HCT116 (cell line): Measurements from ENCODE around the gene KRTAP10-8. TPM values are rescaled to one million over a fixed set of nuclear protein-coding genes. Genes with fewer than 3 reads are reported as not detected.

Experiments
- ATAC-seq: fragments of 200-7000 bp; cut with Tn5 transposase; 2 replicates; pipeline ENCODE4 v1.9.1; 2020; ENCODE audit warnings: mild to moderate bottlenecking, moderate library complexity
- BruUV-seq: library from RNA; stranded (reverse); fragments of 400-500 nt; replicated peaks from 2 replicates; lab custom pipeline; 2021; lab: Mats Ljungman, UMichigan
- CTCF ChIA-PET: fragments of 300-600 bp; sonication (Branson Sonifier 250); formaldehyde crosslinking; loops from one replicate; lab custom pipeline; 2021; ENCODE audit warnings: antibody characterized with exemption; lab: Charles Lee
- POLR2A ChIA-PET: fragments of 300-600, 350-600 bp; sonication (Branson Sonifier 250); formaldehyde crosslinking; loops from one replicate; lab custom pipeline; 2021; ENCODE audit warnings: antibody characterized with exemption; lab: Charles Lee
- RAD21 ChIA-PET, 2 experiments: fragments of 300-600 bp; sonication (Branson Sonifier 250); formaldehyde crosslinking; loops; one replicate each; lab custom pipeline; 2023; ENCODE audit warnings: low total read pairs in 2 of 2; ENCODE audit not compliant: uncharacterized antibody in 2 of 2, unreplicated experiment in 2 of 2, low non-redundant PET in 1 of 2; lab: Charles Lee
- DNase-seq: peaks from one replicate; pipeline ENCODE4 v3.0.0-alpha.2; 2010; ENCODE audit warnings: low read depth, low spot score
- H2AFZ ChIP-seq: fragments of 200-600 bp; shearing (Covaris generic), sonication (generic); 2 replicates; pipeline ENCODE4 v1.6.1; 2017; ENCODE audit warnings: low read depth, mixed run types, mixed read lengths, antibody characterized with exemption, low read length; ENCODE audit not compliant: poor library complexity, severe bottlenecking
- H3K27ac ChIP-seq: 2 replicates; pipeline ENCODE4 v1.5.1; 2012; ENCODE audit warnings: low read depth, low read length
- H3K27me3 ChIP-seq: fragments of 200-600 bp; sonication (generic); 2 replicates; pipeline ENCODE4 v1.6.1; 2016; ENCODE audit warnings: mixed run types, low read length, mixed read lengths; ENCODE audit not compliant: insufficient read depth
- H3K36me3 ChIP-seq, 2 experiments: fragments of 200-500 bp in 1 of 2; fragments of 200-600 bp in 1 of 2; sonication (Bioruptor generic) in 1 of 2; sonication (generic) in 1 of 2; 2 replicates each; pipeline versions ENCODE4 v1.5.1 to v1.6.1; 2014 to 2016; ENCODE audit warnings: low read length in 2 of 2, inconsistent platforms in 1 of 2, mixed read lengths in 1 of 2, mixed run types in 1 of 2; ENCODE audit not compliant: insufficient read depth in 2 of 2, control insufficient read depth in 1 of 2
- H3K4me1 ChIP-seq, 2 experiments: fragments of 200-600 bp in 1 of 2; sonication (generic) in 1 of 2; 2 replicates each; pipeline versions ENCODE4 v1.5.1 to v1.6.1; 2012 to 2017; ENCODE audit warnings: low read length in 2 of 2, inconsistent platforms in 1 of 2, mild to moderate bottlenecking in 1 of 2, mixed read lengths in 1 of 2, mixed run types in 1 of 2, moderate library complexity in 1 of 2; ENCODE audit not compliant: insufficient read depth in 2 of 2, control insufficient read depth in 1 of 2
- H3K4me2 ChIP-seq: fragments of 200-600 bp; sonication (generic); 2 replicates; pipeline ENCODE4 v1.6.1; 2017; ENCODE audit warnings: mixed run types, low read length, mixed read lengths
- H3K4me3 ChIP-seq, 2 experiments: fragments of 200-600 bp in 1 of 2; sonication (generic) in 1 of 2; replicated peaks in 1 of 2; 2 replicates each; pipeline ENCODE4 v1.5.1; 2011 to 2016; ENCODE audit warnings: low read length in 2 of 2, control low read depth in 1 of 2, low read depth in 1 of 2, mild to moderate bottlenecking in 1 of 2, mixed read lengths in 1 of 2, mixed run types in 1 of 2
- H3K79me2 ChIP-seq: fragments of 200-600 bp; sonication (generic); 2 replicates; pipeline ENCODE4 v1.6.1; 2017; ENCODE audit warnings: mild to moderate bottlenecking, mixed run types, low read length, moderate library complexity, mixed read lengths; ENCODE audit not compliant: insufficient read depth
- H3K9ac ChIP-seq: fragments of 200-600 bp; sonication (generic); 2 replicates; pipeline ENCODE4 v1.6.1; 2016; ENCODE audit warnings: low read length, mixed read lengths
- H3K9me2 ChIP-seq: fragments of 200-600 bp; sonication (generic), shearing (Covaris generic); 2 replicates; pipeline ENCODE4 v1.6.1; 2017; ENCODE audit warnings: mixed run types, mild to moderate bottlenecking, moderate library complexity; ENCODE audit not compliant: insufficient read depth
- H3K9me3 ChIP-seq, 2 experiments: fragments of 200-500 bp in 1 of 2; fragments of 200-600 bp in 1 of 2; sonication (Bioruptor generic) in 1 of 2; sonication (generic) in 1 of 2; 2 replicates each; pipeline ENCODE4 v1.6.1; 2014 to 2017; ENCODE audit warnings: low read length in 2 of 2, mixed read lengths in 2 of 2, inconsistent platforms in 1 of 2, low read depth in 1 of 2, mild to moderate bottlenecking in 1 of 2, mixed run types in 1 of 2, moderate library complexity in 1 of 2; ENCODE audit not compliant: control insufficient read depth in 1 of 2, insufficient read depth in 1 of 2
- H4K20me1 ChIP-seq: fragments of 200-600 bp; sonication (generic), shearing (Covaris generic); 2 replicates; pipeline ENCODE4 v1.6.1; 2017; ENCODE audit warnings: mixed run types, mild to moderate bottlenecking, moderate library complexity; ENCODE audit not compliant: insufficient read depth
- CTCF ChIP-seq, 3 experiments: fragments of 200-600 bp in 1 of 3; sonication (generic) in 1 of 3; IDR thresholded peaks in 2 of 3; conservative IDR thresholded peaks in 1 of 3; 2 replicates each; pipeline ENCODE4 v1.5.1; 2012 to 2017; ENCODE audit warnings: low read depth in 2 of 3, low read length in 2 of 3, antibody characterized with exemption in 1 of 3, borderline replicate concordance in 1 of 3, control low read depth in 1 of 3, mild to moderate bottlenecking in 1 of 3, mixed read lengths in 1 of 3, mixed run types in 1 of 3, moderate library complexity in 1 of 3; ENCODE audit not compliant: insufficient read depth in 1 of 3
- EGR1 ChIP-seq: IDR thresholded peaks from 2 replicates; pipeline ENCODE4 v1.6.1; 2012; ENCODE audit warnings: low read depth
- ELF1 ChIP-seq: IDR thresholded peaks from 2 replicates; pipeline ENCODE4 v1.6.1; 2012; ENCODE audit warnings: low read depth, borderline replicate concordance
- EZH2 ChIP-seq: fragments of 200-600 bp; sonication (generic); IDR thresholded peaks from 2 replicates; pipeline ENCODE4 v1.6.1; 2017; ENCODE audit warnings: antibody characterized with exemption, mixed run types
- MAX ChIP-seq: IDR thresholded peaks from 2 replicates; pipeline ENCODE4 v1.6.1; 2012
- POLR2A ChIP-seq: IDR thresholded peaks from 2 replicates; pipeline ENCODE4 v1.7.0; 2011; ENCODE audit warnings: borderline replicate concordance; ENCODE audit not compliant: insufficient read depth, insufficient read length; ENCODE audit errors: extremely low read depth
- RAD21 ChIP-seq: IDR thresholded peaks from 2 replicates; pipeline ENCODE4 v1.6.1; 2012; ENCODE audit warnings: low read depth, mild to moderate bottlenecking
- ZBTB33 ChIP-seq: IDR thresholded peaks from 2 replicates; pipeline ENCODE4 v1.6.1; 2011; ENCODE audit warnings: mild to moderate bottlenecking, low read length, moderate library complexity; ENCODE audit not compliant: insufficient replicate concordance; ENCODE audit errors: extremely low read depth
- ZNF274 ChIP-seq: fragments of 200-500 bp; sonication (Bioruptor generic); IDR thresholded peaks from 2 replicates; pipeline ENCODE4 v1.6.1; 2014; ENCODE audit warnings: mild to moderate bottlenecking, low read depth, low read length, inconsistent platforms
- intact Hi-C: fragments of 100-400 bp; cut with micrococcal nuclease; formaldehyde crosslinking; loops from 2 replicates; pipeline ENCODE4 v1.10.0; 2022
- total RNA-seq: library from RNA; stranded (reverse); gene quantifications from one replicate; pipeline ENCODE4 v1.2.1, GENCODE V29; 2021; ENCODE audit not compliant: unreplicated experiment

KRTAP10-8 gene
- total RNA-seq, 1 experiment from 2014 or later, result not detected

GRCh38 chr21:44566403-44566802 is 45.5 kb upstream of the KRTAP10-8 start:
- no peak overlapping the region for H3K4me3 ChIP-seq
- intact Hi-C loops, result loop anchor here (10.0 kb wide), 1 partner anchor 108 kb away; no protein-coding TSS in a partner anchor
- BruUV-seq, result no TSS peak
- H3K27me3 ChIP-seq, result peaks cover 6% of the 10 kb centered on the region
- no peaks in the 10 kb centered on the region for H3K9me3 ChIP-seq
- H3K27ac ChIP-seq, result no peak overlapping the region
- ATAC-seq, result no peak
- H3K9ac ChIP-seq, result no peak overlapping the region
- H4K20me1 ChIP-seq, result no peaks in the 10 kb centered on the region
- RAD21 ChIA-PET, result no interaction called here
- no peak overlapping the region for H3K4me2 ChIP-seq
- H3K79me2 ChIP-seq, result no peaks in the 10 kb centered on the region
- H3K36me3 ChIP-seq, result no peaks in the 10 kb centered on the region
- TF ChIP-seq ZNF274 (no peak), POLR2A (no peak), RAD21 (no peak), MAX (no peak), EGR1 (no peak), CTCF (IDR thresholded peaks at IDR 0.05 in 2 of 3, conservative IDR thresholded peaks at IDR 0.05 in 1 of 3; ENCODE audit: borderline replicate concordance in 1 of 3, insufficient read depth in 1 of 3, low read depth in 2 of 3, low read length in 2 of 3) (no peak), EZH2 (no peak), ELF1 (no peak), ZBTB33 (no peak)
- TF ChIP-seq, all 23 proteins: peak for 0
- H3K4me1 ChIP-seq, result no peaks in the 10 kb centered on the region
- CTCF ChIA-PET, result no interaction called here
- no peak overlapping the region for H2AFZ ChIP-seq
- no peaks in the 10 kb centered on the region for H3K9me2 ChIP-seq
- POLR2A ChIA-PET, result no interaction called here
- no peak for DNase-seq
